ENCODE results near the gene EID2.

- TF ChIP-seq CTCF (IDR thresholded peaks at IDR 0.05): no peak
- TF ChIP-seq POLR2A (IDR thresholded peaks at IDR 0.05): no peak
These were observed 27.0 kb downstream of the EID2 start for GRCh38 chr19:39512988-39513387.

All from vagina (tissue), 2 donors.